Activated CD4-positive, alpha-beta T cell treated with anti-CD3 and anti-CD28 coated beads, Interleukin-2, amount 10 ng/mL, durations not matched to agents 24 days and 14 days (primary cell): ENCODE results near the gene RRM2. TPM values are rescaled to one million over a fixed set of nuclear protein-coding genes. Genes with fewer than 3 reads are reported as not detected.
A peak's percentile ranks its signal among the peaks of the same experiment; 100 is the strongest.
"Not testable (repeated sequence)": the region's sequence is repeated elsewhere in the genome, so short reads cannot be mapped to it uniquely, and the experiment has no call there.

Experiments
- DNase-seq: peaks from one replicate; pipeline ENCODE4 v3.0.0; 2022
- H3K27ac Mint-ChIP-seq: one replicate; pipeline ENCODE4 v1.8.0; 2022; ENCODE audit warnings: mild to moderate bottlenecking, mixed read lengths
- H3K27me3 Mint-ChIP-seq: one replicate; pipeline ENCODE4 v1.8.0; 2022; ENCODE audit warnings: mixed read lengths
- H3K36me3 Mint-ChIP-seq: one replicate; pipeline ENCODE4 v1.8.0; 2022; ENCODE audit warnings: low read depth, mild to moderate bottlenecking, mixed read lengths
- H3K4me1 Mint-ChIP-seq: one replicate; pipeline ENCODE4 v1.8.0; 2021; ENCODE audit warnings: mixed read lengths
- H3K4me3 Mint-ChIP-seq: one replicate; pipeline ENCODE4 v1.8.0; 2022; ENCODE audit warnings: mild to moderate bottlenecking, moderate library complexity, mixed read lengths
- H3K9me3 Mint-ChIP-seq: one replicate; pipeline ENCODE4 v1.8.0; 2021; ENCODE audit warnings: mixed read lengths
- intact Hi-C: fragments of 100-400 bp; cut with micrococcal nuclease; formaldehyde crosslinking; loops from one replicate; pipeline ENCODE4 v1.15.1; 2023
- total RNA-seq: library from RNA; stranded (reverse); gene quantifications from 2 replicates; pipeline ENCODE4 v1.2.3, GENCODE V29; 2022

The RRM2 gene
- total RNA-seq, 1 donor from 2014 or later = 378 TPM

- Mint-ChIP-seq H3K27ac (no peak overlapping the region), H3K27me3 (peaks cover 28% of the 10 kb centered on the region), H3K4me3 (no peak overlapping the region), H3K36me3 (no peaks in the 10 kb centered on the region), H3K4me1 (peaks cover 7% of the 10 kb centered on the region), H3K9me3 (no peaks in the 10 kb centered on the region)
- intact Hi-C loops = no loop called here
- DNase-seq = no peak
These were observed 21.0 kb upstream of the RRM2 start for GRCh38 chr2:10101491-10101890.

- Mint-ChIP-seq H3K9me3 (no peaks in the 10 kb centered on the region), H3K4me1 (no peaks in the 10 kb centered on the region), H3K36me3 (no peaks in the 10 kb centered on the region), H3K4me3 (no peak overlapping the region), H3K27ac (no peak overlapping the region), H3K27me3 (peaks cover 17% of the 10 kb centered on the region)
- intact Hi-C loops = no loop called here
- no peak for DNase-seq
These were observed 19.4 kb upstream of the RRM2 start for GRCh38 chr2:10103179-10103578.

- DNase-seq, H3K4me3 Mint-ChIP-seq, H3K36me3 Mint-ChIP-seq, H3K27ac Mint-ChIP-seq, H3K9me3 Mint-ChIP-seq, intact Hi-C loops, H3K4me1 Mint-ChIP-seq: not testable (repeated sequence)
- peaks cover 16% of the 10 kb centered on the region for H3K27me3 Mint-ChIP-seq
These were observed 17.6 kb upstream of the RRM2 start for GRCh38 chr2:10104906-10105305.

GRCh38 chr2:10109311-10109710 is 13.2 kb upstream of the RRM2 start:
- Mint-ChIP-seq H3K36me3 (no peaks in the 10 kb centered on the region), H3K9me3 (no peaks in the 10 kb centered on the region), H3K27me3 (no peaks in the 10 kb centered on the region), H3K4me1 (no peaks in the 10 kb centered on the region), H3K27ac (no peak overlapping the region), H3K4me3 (no peak overlapping the region)
- intact Hi-C loops = no loop called here
- no peak for DNase-seq

GRCh38 chr2:10119027-10119325 is 3.6 kb upstream of the RRM2 start:
- H3K27me3 Mint-ChIP-seq = no peaks in the 10 kb centered on the region
- peak overlapping the region; percentile 17 for H3K4me3 Mint-ChIP-seq
- H3K36me3 Mint-ChIP-seq = peaks cover 20% of the 10 kb centered on the region
- no peaks in the 10 kb centered on the region for H3K9me3 Mint-ChIP-seq
- intact Hi-C loops = no loop called here
- no peak for DNase-seq
- peak overlapping the region; percentile 48 for H3K27ac Mint-ChIP-seq
- H3K4me1 Mint-ChIP-seq = peaks cover 29% of the 10 kb centered on the region

- intact Hi-C loops = loop anchor here (1.0 to 5.0 kb wide), 8 partner anchors 39 to 697 kb away; partner anchors contain the start of genes ADAM17, CPSF3, CYS1 and ITGB1BP1
- peak overlapping the region; percentile 87 for H3K4me3 Mint-ChIP-seq
- H3K9me3 Mint-ChIP-seq = no peaks in the 10 kb centered on the region
- H3K36me3 Mint-ChIP-seq = peaks cover 27% of the 10 kb centered on the region
- peak; percentile 60 for DNase-seq
- peaks cover 31% of the 10 kb centered on the region for H3K4me1 Mint-ChIP-seq
- peak overlapping the region; percentile 95 for H3K27ac Mint-ChIP-seq
- H3K27me3 Mint-ChIP-seq = no peaks in the 10 kb centered on the region
These were observed 2.9 kb upstream of the RRM2 start for GRCh38 chr2:10119601-10120157.

- Mint-ChIP-seq H3K27me3 (no peaks in the 10 kb centered on the region), H3K9me3 (no peaks in the 10 kb centered on the region), H3K36me3 (peaks cover 33% of the 10 kb centered on the region), H3K27ac (peak overlapping the region; percentile 95), H3K4me1 (peaks cover 38% of the 10 kb centered on the region), H3K4me3 (peak overlapping the region; percentile 87)
- DNase-seq = peak; percentile 99
- intact Hi-C loops = loop anchor here (1.0 to 5.0 kb wide), 8 partner anchors 40 to 698 kb away; partner anchors contain the start of genes ADAM17, CPSF3, CYS1 and ITGB1BP1
These were observed 2.2 kb upstream of the RRM2 start for GRCh38 chr2:10120158-10120876.

- DNase-seq = peak; percentile 71
- intact Hi-C loops = loop anchor here (1.0 to 5.0 kb wide), 8 partner anchors 40 to 699 kb away; partner anchors contain the start of genes ADAM17, CPSF3, CYS1 and ITGB1BP1
- peaks cover 43% of the 10 kb centered on the region for H3K4me1 Mint-ChIP-seq
- peak overlapping the region; percentile 87 for H3K4me3 Mint-ChIP-seq
- H3K27ac Mint-ChIP-seq = peak overlapping the region; percentile 95
- peaks cover 38% of the 10 kb centered on the region for H3K36me3 Mint-ChIP-seq
- no peaks in the 10 kb centered on the region for H3K9me3 Mint-ChIP-seq
- H3K27me3 Mint-ChIP-seq = no peaks in the 10 kb centered on the region
These were observed 1.5 kb upstream of the RRM2 start for GRCh38 chr2:10120877-10121574.

- intact Hi-C loops = loop anchor here (2.0 to 5.0 kb wide), 4 partner anchors 322 to 701 kb away; partner anchors contain the start of genes ADAM17, CPSF3 and ITGB1BP1
- Mint-ChIP-seq H3K27me3 (no peaks in the 10 kb centered on the region), H3K4me1 (peaks cover 55% of the 10 kb centered on the region), H3K27ac (peak overlapping the region; percentile 97), H3K36me3 (peaks cover 60% of the 10 kb centered on the region), H3K9me3 (no peaks in the 10 kb centered on the region), H3K4me3 (peak overlapping the region; percentile 94)
- peak; percentile 75 for DNase-seq
These were observed 742 bp downstream of the RRM2 start for GRCh38 chr2:10123281-10123680.

- Mint-ChIP-seq H3K4me3 (peak overlapping the region; percentile 94), H3K27ac (peak overlapping the region; percentile 97), H3K27me3 (no peaks in the 10 kb centered on the region), H3K4me1 (peaks cover 56% of the 10 kb centered on the region), H3K9me3 (no peaks in the 10 kb centered on the region), H3K36me3 (peaks cover 70% of the 10 kb centered on the region)
- intact Hi-C loops = loop anchor here (1.0 to 5.0 kb wide), 7 partner anchors 179 to 702 kb away; partner anchors contain the start of genes ADAM17, CPSF3 and ITGB1BP1
- peak; percentile 90 for DNase-seq
These were observed 2.1 kb downstream of the RRM2 start for GRCh38 chr2:10124538-10125045.

- Mint-ChIP-seq H3K4me1 (peaks cover 58% of the 10 kb centered on the region), H3K27me3 (no peaks in the 10 kb centered on the region), H3K36me3 (peaks cover 74% of the 10 kb centered on the region), H3K9me3 (no peaks in the 10 kb centered on the region), H3K4me3 (peak overlapping the region; percentile 94), H3K27ac (peak overlapping the region; percentile 97)
- intact Hi-C loops = no loop called here
- no peak for DNase-seq
These were observed 3.5 kb downstream of the RRM2 start for GRCh38 chr2:10125842-10126631.

- Mint-ChIP-seq H3K27ac (peak overlapping the region; percentile 39), H3K27me3 (no peaks in the 10 kb centered on the region), H3K36me3 (peaks cover 73% of the 10 kb centered on the region), H3K9me3 (no peaks in the 10 kb centered on the region), H3K4me1 (peaks cover 55% of the 10 kb centered on the region), H3K4me3 (peak overlapping the region; percentile 50)
- DNase-seq = no peak
- intact Hi-C loops = no loop called here
These were observed 4.1 kb downstream of the RRM2 start for GRCh38 chr2:10126632-10127026.

- Mint-ChIP-seq H3K27me3 (no peaks in the 10 kb centered on the region), H3K36me3 (peaks cover 84% of the 10 kb centered on the region), H3K27ac (peak overlapping the region; percentile 69), H3K9me3 (no peaks in the 10 kb centered on the region), H3K4me3 (peak overlapping the region; percentile 66), H3K4me1 (peaks cover 62% of the 10 kb centered on the region)
- no peak for DNase-seq
- intact Hi-C loops = no loop called here
These were observed 5.9 kb downstream of the RRM2 start for GRCh38 chr2:10128420-10128819.
